Loucy (cell line): ENCODE measurements around the gene CUBN.

Experiments
- H2AFZ ChIP-seq: fragments of 200-600 bp; sonication (generic); 2 replicates; pipeline ENCODE4 v1.6.0; 2016; ENCODE audit warnings: antibody characterized with exemption, mild to moderate bottlenecking, low read length, moderate library complexity
- H3F3A ChIP-seq: fragments of 200-600 bp; 2 replicates; pipeline ENCODE4 v1.6.0; 2016; ENCODE audit warnings: antibody characterized with exemption, low read depth, mild to moderate bottlenecking
- H3K27me3 ChIP-seq: fragments of 200-600 bp; sonication (generic); 2 replicates; pipeline ENCODE4 v1.6.1; 2014; ENCODE audit warnings: low read length, mild to moderate bottlenecking; ENCODE audit not compliant: insufficient read depth, poor library complexity, severe bottlenecking
- H3K36me3 ChIP-seq: fragments of 200-600 bp; sonication (generic); 2 replicates; pipeline ENCODE4 v1.6.1; 2016; ENCODE audit warnings: low read length; ENCODE audit not compliant: insufficient read depth
- H3K4me1 ChIP-seq: fragments of 200-600 bp; sonication (generic); 2 replicates; pipeline ENCODE4 v1.5.1; 2014; ENCODE audit warnings: low read length, mild to moderate bottlenecking; ENCODE audit not compliant: insufficient read depth, poor library complexity, severe bottlenecking
- H3K4me2 ChIP-seq: fragments of 200-600 bp; sonication (generic); 2 replicates; pipeline ENCODE4 v1.6.0; 2014; ENCODE audit warnings: antibody characterized with exemption, low read length, low read depth, mild to moderate bottlenecking; ENCODE audit not compliant: poor library complexity, severe bottlenecking
- H3K4me3 ChIP-seq: fragments of 200-600 bp; sonication (generic); 2 replicates; pipeline ENCODE4 v1.5.1; 2014; ENCODE audit warnings: low read length, mild to moderate bottlenecking, mixed read lengths; ENCODE audit not compliant: poor library complexity, severe bottlenecking
- H3K79me2 ChIP-seq: fragments of 200-600 bp; sonication (generic); 2 replicates; pipeline ENCODE4 v1.6.1; 2014; ENCODE audit warnings: low read length; ENCODE audit not compliant: insufficient read depth
- H3K9ac ChIP-seq: fragments of 200-600 bp; sonication (generic); 2 replicates; pipeline ENCODE4 v1.6.0; 2014; ENCODE audit warnings: mild to moderate bottlenecking, low read depth, low read length, moderate library complexity; ENCODE audit not compliant: poor library complexity, severe bottlenecking
- H3K9me2 ChIP-seq: fragments of 200-600 bp; sonication (generic); replicated peaks from 2 replicates; pipeline ENCODE4 v1.6.1; 2016; ENCODE audit warnings: low read depth, low read length, mixed read lengths
- H3K9me3 ChIP-seq: fragments of 200-600 bp; sonication (generic); 2 replicates; pipeline ENCODE4 v1.6.1; 2014; ENCODE audit warnings: mild to moderate bottlenecking, antibody characterized with exemption, low read length, low read depth; ENCODE audit not compliant: insufficient read depth
- H4K20me1 ChIP-seq: fragments of 200-600 bp; sonication (generic); 2 replicates; pipeline ENCODE4 v1.6.0; 2014; ENCODE audit warnings: antibody characterized with exemption, low read length, mild to moderate bottlenecking; ENCODE audit not compliant: insufficient read depth, poor library complexity, severe bottlenecking
- CTCF ChIP-seq: fragments of 200-600 bp; sonication (generic); conservative IDR thresholded peaks from 2 replicates; pipeline ENCODE4 v1.5.1; 2014; ENCODE audit warnings: mild to moderate bottlenecking, antibody characterized with exemption, low read length
- EZH2phosphoT487 ChIP-seq: fragments of 200-600 bp; IDR thresholded peaks from 2 replicates; pipeline ENCODE4 v1.6.1; 2018; ENCODE audit warnings: antibody characterized with exemption, mild to moderate bottlenecking, moderate library complexity, borderline replicate concordance

CUBN gene

GRCh38 chr10:16989826-16990293, 139.8 kb downstream of the CUBN start:
- Histone ChIP-seq H3K36me3 (no peaks in the 10 kb centered on the region), H4K20me1 (no peaks in the 10 kb centered on the region), H2AFZ (no peak overlapping the region), H3K9ac (no peak overlapping the region), H3K4me3 (no peak overlapping the region), H3F3A (no peaks in the 10 kb centered on the region), H3K4me2 (no peak overlapping the region), H3K4me1 (peaks cover 10% of the 10 kb centered on the region), H3K27me3 (no peaks in the 10 kb centered on the region), H3K79me2 (no peaks in the 10 kb centered on the region), H3K9me2 (no peaks in the 10 kb centered on the region), H3K9me3 (no peaks in the 10 kb centered on the region)
- TF ChIP-seq EZH2phosphoT487 = no peak
- TF ChIP-seq CTCF = no peak; the same call in 1 of the 2 replicates

GRCh38 chr10:16988900-16989299, 140.7 kb downstream of the CUBN start:
- Histone ChIP-seq H3K9ac (no peak overlapping the region), H3K9me3 (no peaks in the 10 kb centered on the region), H3K36me3 (no peaks in the 10 kb centered on the region), H4K20me1 (no peaks in the 10 kb centered on the region), H3K4me3 (no peak overlapping the region), H3K4me2 (no peak overlapping the region), H3K4me1 (peaks cover under 1% of the 10 kb centered on the region), H3K9me2 (no peaks in the 10 kb centered on the region), H3K79me2 (no peaks in the 10 kb centered on the region), H3F3A (no peaks in the 10 kb centered on the region), H2AFZ (no peak overlapping the region), H3K27me3 (no peaks in the 10 kb centered on the region)
- TF ChIP-seq CTCF (no peak), EZH2phosphoT487 (no peak)

- H3K9ac ChIP-seq = no peak overlapping the region
These were observed 141.5 kb downstream of the CUBN start for GRCh38 chr10:16987976-16988610.

More at GRCh38 chr10:16987976-16988610, 141.5 kb downstream of the CUBN start:
- no peak overlapping the region for H2AFZ ChIP-seq
- H3K79me2 ChIP-seq = no peaks in the 10 kb centered on the region
- H4K20me1 ChIP-seq = no peaks in the 10 kb centered on the region
- H3K4me2 ChIP-seq = no peak overlapping the region
- no peaks in the 10 kb centered on the region for H3K36me3 ChIP-seq
- H3K9me3 ChIP-seq = no peaks in the 10 kb centered on the region
- no peaks in the 10 kb centered on the region for H3K9me2 ChIP-seq
- no peak for TF ChIP-seq EZH2phosphoT487
- TF ChIP-seq CTCF = no peak
- no peaks in the 10 kb centered on the region for H3K4me1 ChIP-seq
- no peaks in the 10 kb centered on the region for H3K27me3 ChIP-seq
- no peak overlapping the region for H3K4me3 ChIP-seq
- H3F3A ChIP-seq = no peaks in the 10 kb centered on the region
